Type B pancreatic cell (in vitro differentiated cells): Measurements from ENCODE around the gene ADAM33. TPM values are rescaled to one million over a fixed set of nuclear protein-coding genes. Genes with fewer than 3 reads are reported as not detected.

Experiments
- DNase-seq: peaks from one replicate; pipeline ENCODE4 v3.0.0; 2021; ENCODE audit warnings: mixed read lengths; ENCODE audit not compliant: unreplicated experiment; ENCODE audit errors: extremely low spot score
- H3K27ac Mint-ChIP-seq: 2 replicates; pipeline ENCODE4 v1.8.0; 2021; ENCODE audit warnings: mild to moderate bottlenecking, mixed read lengths
- H3K27me3 Mint-ChIP-seq: 2 replicates; pipeline ENCODE4 v1.8.0; 2021; ENCODE audit warnings: mixed read lengths
- H3K36me3 Mint-ChIP-seq: 2 replicates; pipeline ENCODE4 v1.8.0; 2021; ENCODE audit warnings: mixed read lengths
- H3K4me1 Mint-ChIP-seq: one replicate; pipeline ENCODE4 v1.8.0; 2021; ENCODE audit warnings: mixed read lengths; ENCODE audit not compliant: unreplicated experiment
- H3K4me3 Mint-ChIP-seq: 2 replicates; pipeline ENCODE4 v1.8.0; 2021; ENCODE audit warnings: mild to moderate bottlenecking, mixed read lengths
- H3K9me3 Mint-ChIP-seq: 2 replicates; pipeline ENCODE4 v1.8.0; 2021; ENCODE audit warnings: mixed read lengths
- CTCF ChIP-seq: fragments of 200-600 bp; sonication (generic); conservative IDR thresholded peaks from 2 replicates; pipeline ENCODE4 v1.5.0; 2021; ENCODE audit warnings: antibody characterized with exemption, mild to moderate bottlenecking
- total RNA-seq: library from RNA; stranded (reverse); gene quantifications from 2 replicates; pipeline ENCODE4 v1.2.1, GENCODE V29; 2021; ENCODE audit warnings: low replicate concordance

Gene ADAM33
- total RNA-seq, 1 donor from 2014 or later: 8.2 TPM

GRCh38 chr20:3663858-3664257 lies 18.0 kb downstream of the ADAM33 start:
- Mint-ChIP-seq H3K4me3 (no peak overlapping the region), H3K27me3 (peaks cover 48% of the 10 kb centered on the region), H3K36me3 (no peaks in the 10 kb centered on the region), H3K27ac (no peak overlapping the region), H3K9me3 (no peaks in the 10 kb centered on the region), H3K4me1 (peaks cover 11% of the 10 kb centered on the region)
- DNase-seq: no peak
- no peak for TF ChIP-seq CTCF

- Mint-ChIP-seq H3K36me3 (no peaks in the 10 kb centered on the region), H3K9me3 (no peaks in the 10 kb centered on the region), H3K4me3 (no peak within 1 kb of the TSS), H3K27me3 (peaks cover 49% of the 10 kb centered on the region), H3K27ac (no peak within 1 kb of the TSS), H3K4me1 (peaks cover 14% of the 10 kb centered on the region)
- TF ChIP-seq CTCF: no peak
- DNase-seq: no peak
Observed at GRCh38 chr20:3663031-3663701, 18.6 kb downstream of the ADAM33 start, which contains the start of gene GFRA4. Gene GFRA4, minus strand, starts transcription at chr20:3663399. Its CDS starts 0 bp downstream, at chr20:3663399.

- Mint-ChIP-seq H3K27me3 (peaks cover 48% of the 10 kb centered on the region), H3K4me3 (no peak overlapping the region)
Observed at GRCh38 chr20:3661814-3662665, 19.8 kb downstream of the ADAM33 start.

GRCh38 chr20:3661060-3661813 lies 20.6 kb downstream of the ADAM33 start:
- H3K27me3 Mint-ChIP-seq: peaks cover 46% of the 10 kb centered on the region
- TF ChIP-seq CTCF: no peak
- peaks cover 11% of the 10 kb centered on the region for H3K4me1 Mint-ChIP-seq
- peak; percentile 57 for DNase-seq
- H3K9me3 Mint-ChIP-seq: no peaks in the 10 kb centered on the region
- H3K36me3 Mint-ChIP-seq: no peaks in the 10 kb centered on the region
- no peak overlapping the region for H3K27ac Mint-ChIP-seq
- H3K4me3 Mint-ChIP-seq: no peak overlapping the region

More at GRCh38 chr20:3661814-3662665, 19.8 kb downstream of the ADAM33 start:
- Mint-ChIP-seq H3K4me1 (peaks cover 14% of the 10 kb centered on the region), H3K27ac (no peak overlapping the region), H3K9me3 (no peaks in the 10 kb centered on the region), H3K36me3 (no peaks in the 10 kb centered on the region)
- TF ChIP-seq CTCF: no peak
- DNase-seq: no peak

GRCh38 chr20:3660262-3661059 lies 21.3 kb downstream of the ADAM33 start:
- TF ChIP-seq CTCF: no peak
- Mint-ChIP-seq H3K27ac (no peak overlapping the region), H3K36me3 (no peaks in the 10 kb centered on the region), H3K9me3 (no peaks in the 10 kb centered on the region), H3K4me3 (no peak overlapping the region), H3K27me3 (peaks cover 46% of the 10 kb centered on the region), H3K4me1 (peaks cover 6% of the 10 kb centered on the region)
- peak; percentile 69 for DNase-seq
